Calu3 (cell line): ENCODE results near the gene ELL2. TPM values are rescaled to one million over a fixed set of nuclear protein-coding genes. Genes with fewer than 3 reads are reported as not detected.

ENCODE experiments used
- BruUV-seq: library from RNA; stranded (reverse); fragments of 400-500 nt; replicated peaks from 2 replicates; lab custom pipeline; 2021; lab: Mats Ljungman, UMichigan
- CTCF ChIA-PET: fragments of 300-600 bp; sonication (Branson Sonifier 250); formaldehyde crosslinking; loops from one replicate; lab custom pipeline; 2022; ENCODE audit warnings: antibody characterized with exemption; lab: Charles Lee
- DNase-seq: peaks from one replicate; pipeline ENCODE4 v3.0.0; 2022
- H3K27ac Mint-ChIP-seq: one replicate; pipeline ENCODE4 v1.8.0; 2022; ENCODE audit warnings: mixed read lengths; ENCODE audit not compliant: unreplicated experiment
- H3K27me3 Mint-ChIP-seq: one replicate; pipeline ENCODE4 v1.8.0; 2022; ENCODE audit warnings: mixed read lengths; ENCODE audit not compliant: unreplicated experiment
- H3K36me3 Mint-ChIP-seq: one replicate; pipeline ENCODE4 v1.8.0; 2022; ENCODE audit warnings: mild to moderate bottlenecking, moderate library complexity, mixed read lengths; ENCODE audit not compliant: insufficient read depth, unreplicated experiment
- H3K4me1 Mint-ChIP-seq: one replicate; pipeline ENCODE4 v1.8.0; 2022; ENCODE audit warnings: mild to moderate bottlenecking, low read depth, mixed read lengths; ENCODE audit not compliant: unreplicated experiment
- H3K4me3 Mint-ChIP-seq: one replicate; pipeline ENCODE4 v1.8.0; 2022; ENCODE audit warnings: mild to moderate bottlenecking, low read depth, moderate library complexity, mixed read lengths; ENCODE audit not compliant: unreplicated experiment
- H3K9me3 Mint-ChIP-seq: one replicate; pipeline ENCODE4 v1.8.0; 2022; ENCODE audit warnings: low read depth, mixed read lengths; ENCODE audit not compliant: unreplicated experiment
- intact Hi-C: fragments of 100-400 bp; cut with micrococcal nuclease; formaldehyde crosslinking; loops from one replicate; pipeline ENCODE4 v1.10.0; 2022; ENCODE audit not compliant: unreplicated experiment
- total RNA-seq: library from RNA; stranded (reverse); gene quantifications from 2 replicates; pipeline ENCODE4 v1.2.3, GENCODE V29; 2022
- TF ChIP-seq, protein P1 (sequence below): fragments of 200-600 bp; IDR thresholded peaks from one replicate; pipeline ENCODE4 v1.8.0; 2022; ENCODE audit warnings: antibody characterized with exemption; ENCODE audit not compliant: unreplicated experiment

Gene ELL2
- total RNA-seq, 1 experiment from 2014 or later: 57.7 TPM

DNA sequence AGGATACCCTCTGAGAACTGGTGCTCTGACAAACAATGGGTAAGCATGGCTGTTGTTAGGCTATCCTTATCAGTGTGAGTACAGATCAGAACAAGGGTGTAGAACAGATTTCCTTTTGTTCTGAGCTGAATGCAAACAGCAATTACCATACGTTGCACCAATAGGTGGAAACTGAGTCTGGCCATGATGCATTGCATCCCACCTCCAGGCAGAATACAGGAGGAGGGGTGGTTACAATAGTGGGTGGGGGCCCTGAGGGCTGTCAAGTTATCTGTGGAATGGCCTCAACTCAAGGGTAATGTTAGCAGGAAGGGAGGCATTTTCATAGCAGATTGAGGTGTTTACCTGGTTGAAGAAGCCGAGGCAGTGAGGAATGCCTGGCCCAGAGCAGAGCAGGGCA lies 84.9 kb downstream of the ELL2 start:
- Mint-ChIP-seq H3K9me3 (no peaks in the 10 kb centered on the region), H3K4me3 (no peak overlapping the region), H3K4me1 (no peaks in the 10 kb centered on the region), H3K36me3 (no peaks in the 10 kb centered on the region), H3K27me3 (no peaks in the 10 kb centered on the region), H3K27ac (no peak overlapping the region)
- intact Hi-C loops: no loop called here
- no peak for DNase-seq
- CTCF ChIA-PET: no interaction called here
- TF ChIP-seq, protein P1, sequence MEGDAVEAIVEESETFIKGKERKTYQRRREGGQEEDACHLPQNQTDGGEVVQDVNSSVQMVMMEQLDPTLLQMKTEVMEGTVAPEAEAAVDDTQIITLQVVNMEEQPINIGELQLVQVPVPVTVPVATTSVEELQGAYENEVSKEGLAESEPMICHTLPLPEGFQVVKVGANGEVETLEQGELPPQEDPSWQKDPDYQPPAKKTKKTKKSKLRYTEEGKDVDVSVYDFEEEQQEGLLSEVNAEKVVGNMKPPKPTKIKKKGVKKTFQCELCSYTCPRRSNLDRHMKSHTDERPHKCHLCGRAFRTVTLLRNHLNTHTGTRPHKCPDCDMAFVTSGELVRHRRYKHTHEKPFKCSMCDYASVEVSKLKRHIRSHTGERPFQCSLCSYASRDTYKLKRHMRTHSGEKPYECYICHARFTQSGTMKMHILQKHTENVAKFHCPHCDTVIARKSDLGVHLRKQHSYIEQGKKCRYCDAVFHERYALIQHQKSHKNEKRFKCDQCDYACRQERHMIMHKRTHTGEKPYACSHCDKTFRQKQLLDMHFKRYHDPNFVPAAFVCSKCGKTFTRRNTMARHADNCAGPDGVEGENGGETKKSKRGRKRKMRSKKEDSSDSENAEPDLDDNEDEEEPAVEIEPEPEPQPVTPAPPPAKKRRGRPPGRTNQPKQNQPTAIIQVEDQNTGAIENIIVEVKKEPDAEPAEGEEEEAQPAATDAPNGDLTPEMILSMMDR: no peak
- BruUV-seq: no TSS peak

DNA sequence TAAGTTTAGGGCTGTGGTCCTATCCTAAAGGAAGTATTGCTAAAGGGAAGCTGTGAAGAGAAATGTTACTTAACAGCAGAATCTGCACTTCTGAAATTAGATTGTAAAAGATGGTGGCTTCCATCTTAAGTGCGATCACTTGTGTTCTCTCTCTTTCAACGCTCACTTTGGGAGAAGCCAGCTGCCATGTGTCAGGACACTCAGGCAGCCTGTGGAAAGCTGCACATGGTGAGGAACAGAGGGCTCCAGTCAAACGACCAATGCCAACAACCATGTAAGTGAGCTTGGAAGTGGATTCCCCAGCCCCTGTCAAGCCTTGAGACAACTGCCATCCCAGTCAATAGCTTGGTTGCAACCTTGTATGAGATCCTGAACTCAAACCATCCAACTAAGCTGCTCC lies 87.4 kb downstream of the ELL2 start:
- H3K27me3 Mint-ChIP-seq: no peaks in the 10 kb centered on the region
- no TSS peak for BruUV-seq
- no peaks in the 10 kb centered on the region for H3K36me3 Mint-ChIP-seq
- H3K4me1 Mint-ChIP-seq: peaks cover 10% of the 10 kb centered on the region
- no peaks in the 10 kb centered on the region for H3K9me3 Mint-ChIP-seq
- CTCF ChIA-PET: no interaction called here
- intact Hi-C loops: loop anchor here (5.0 kb wide), 1 partner anchor 303 kb away; no protein-coding TSS in a partner anchor
- H3K27ac Mint-ChIP-seq: no peak overlapping the region
- TF ChIP-seq, protein P1: no peak
- H3K4me3 Mint-ChIP-seq: no peak overlapping the region
- DNase-seq: no peak

DNA sequence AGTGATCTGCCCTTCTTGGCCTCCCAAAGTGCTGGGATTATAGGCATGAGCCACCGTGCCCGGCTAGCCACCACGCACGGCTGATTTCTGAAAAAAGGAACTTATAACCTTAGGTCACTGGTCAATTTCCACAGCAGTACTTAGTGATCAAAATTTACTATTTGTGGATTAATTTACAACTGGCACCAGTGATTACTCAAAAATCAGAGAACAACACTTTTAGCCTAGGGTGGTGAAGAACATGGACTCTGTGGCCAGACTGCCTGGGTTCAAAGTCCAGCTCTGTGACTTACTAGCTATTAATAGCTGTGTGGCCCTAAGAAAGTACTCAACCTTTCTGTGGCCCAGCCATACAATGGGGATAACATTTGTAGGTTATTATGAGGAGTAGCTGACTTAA lies 88.3 kb downstream of the ELL2 start:
- DNase-seq: no peak
- no TSS peak for BruUV-seq
- intact Hi-C loops: loop anchor here (5.0 kb wide), 1 partner anchor 304 kb away; no protein-coding TSS in a partner anchor
- Mint-ChIP-seq H3K9me3 (no peaks in the 10 kb centered on the region), H3K27me3 (no peaks in the 10 kb centered on the region), H3K36me3 (no peaks in the 10 kb centered on the region), H3K27ac (no peak overlapping the region), H3K4me3 (no peak overlapping the region), H3K4me1 (peaks cover 10% of the 10 kb centered on the region)
- CTCF ChIA-PET: no interaction called here
- TF ChIP-seq, protein P1: no peak

DNA sequence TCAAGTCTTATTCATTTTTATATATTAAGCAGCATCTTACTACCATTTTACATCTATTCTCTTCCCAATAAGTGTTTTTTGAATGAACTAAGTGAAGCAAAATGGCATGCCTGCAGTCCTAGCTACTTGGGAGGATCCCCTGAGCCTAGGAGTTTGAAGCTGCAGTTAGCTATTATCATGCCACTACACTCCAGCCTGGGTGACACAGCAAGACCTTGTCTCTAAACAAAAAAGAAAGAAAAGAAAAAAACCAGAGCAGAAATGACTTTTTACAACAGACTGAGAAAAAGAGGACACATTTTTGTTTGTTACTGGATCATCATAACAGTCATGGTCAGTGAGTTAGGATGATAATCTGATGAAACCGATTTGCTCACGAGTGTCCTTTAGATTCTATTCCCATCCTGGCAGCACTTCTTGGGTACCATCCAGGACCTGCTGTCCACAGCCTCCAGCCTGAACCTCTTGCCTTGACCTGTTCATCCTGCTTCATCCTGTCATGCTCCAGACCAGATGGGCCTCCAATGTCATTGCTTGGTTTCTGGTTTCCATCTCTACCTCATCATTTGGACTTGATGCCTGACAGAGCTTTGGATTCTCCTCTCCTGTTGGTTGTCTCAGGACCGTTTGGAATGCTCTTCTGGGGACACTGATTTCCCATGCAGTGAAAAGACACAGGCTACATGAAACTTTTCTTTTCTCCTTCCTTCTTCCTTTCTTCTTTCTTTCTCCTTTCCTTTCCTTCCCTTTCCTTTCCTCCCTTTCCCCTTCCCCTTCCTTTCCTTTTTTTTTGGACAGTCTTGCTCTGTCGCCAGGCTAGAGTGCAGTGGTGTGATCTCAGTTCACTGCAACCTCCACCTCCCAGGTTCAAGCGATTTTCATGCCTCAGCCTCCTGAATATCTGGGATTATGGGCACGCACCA lies 89.0 kb downstream of the ELL2 start:
- CTCF ChIA-PET: interaction anchor here (0.6 kb wide), 1 partner anchor 94 kb away, joined by 3 read pairs; no protein-coding TSS in a partner anchor
- no peak overlapping the region for H3K4me3 Mint-ChIP-seq
- H3K4me1 Mint-ChIP-seq: peaks cover 10% of the 10 kb centered on the region

More for the DNA sequence above, 89.0 kb downstream of the ELL2 start:
- peaks cover 2% of the 10 kb centered on the region for H3K9me3 Mint-ChIP-seq
- no peaks in the 10 kb centered on the region for H3K27me3 Mint-ChIP-seq
- no peaks in the 10 kb centered on the region for H3K36me3 Mint-ChIP-seq
- TF ChIP-seq, protein P1: no peak
- no peak for DNase-seq
- intact Hi-C loops: loop anchor here (5.0 kb wide), 1 partner anchor 305 kb away; no protein-coding TSS in a partner anchor
- no peak overlapping the region for H3K27ac Mint-ChIP-seq
- no TSS peak for BruUV-seq
